GM18526 (cell line): Measurements from ENCODE around the gene DDX51.

Experiments
- POLR2A ChIP-seq: IDR thresholded peaks from 3 replicates; pipeline ENCODE4 v1.6.1; 2011; ENCODE audit not compliant: insufficient read length; ENCODE audit errors: extremely low read depth

The DDX51 gene

GRCh38 chr12:132154941-132155770 lies 11.0 kb upstream of the DDX51 start:
- TF ChIP-seq POLR2A = no peak

GRCh38 chr12:132154341-132154761 lies 10.2 kb upstream of the DDX51 start:
- no peak for TF ChIP-seq POLR2A

- TF ChIP-seq POLR2A = no peak
These were observed 9.6 kb upstream of the DDX51 start for GRCh38 chr12:132153501-132154340.

- TF ChIP-seq POLR2A = no peak
These were observed 8.8 kb upstream of the DDX51 start for GRCh38 chr12:132152953-132153352.

- TF ChIP-seq POLR2A = no peak
These were observed 8.3 kb upstream of the DDX51 start for GRCh38 chr12:132152411-132152821.

- TF ChIP-seq POLR2A = no peak
These were observed 7.8 kb upstream of the DDX51 start for GRCh38 chr12:132151766-132152410.

- no peak for TF ChIP-seq POLR2A
These were observed 7.1 kb upstream of the DDX51 start for GRCh38 chr12:132151145-132151765.

GRCh38 chr12:132150780-132151144 lies 6.6 kb upstream of the DDX51 start:
- TF ChIP-seq POLR2A = no peak

- TF ChIP-seq POLR2A = no peak
These were observed 4.4 kb upstream of the DDX51 start for GRCh38 chr12:132148368-132149045.

- TF ChIP-seq POLR2A = no peak
These were observed 3.6 kb upstream of the DDX51 start for GRCh38 chr12:132147423-132148367.

- no peak for TF ChIP-seq POLR2A
These were observed 2.8 kb upstream of the DDX51 start for GRCh38 chr12:132146772-132147422.

GRCh38 chr12:132146098-132146497 lies 2.0 kb upstream of the DDX51 start:
- TF ChIP-seq POLR2A = no peak

- no peak for TF ChIP-seq POLR2A
These were observed 1.2 kb upstream of the DDX51 start for GRCh38 chr12:132145334-132145733.
